ENCODE measurements around the gene SIRT4. TPM values are rescaled to one million over a fixed set of nuclear protein-coding genes. Genes with fewer than 3 reads are reported as not detected.

Gene SIRT4
- polyA plus RNA-seq: 6.4 and 12.6 TPM in 2 replicates

GRCh38 chr12:120301962-120302815, at the start of gene SIRT4:
SIRT4 (plus strand) TSS chr12:120302321; CDS start chr12:120303562, 1,241 bp downstream.

GRCh38 chr12:120265473-120266179, 36.5 kb upstream of the SIRT4 start, which contains the start of gene PXN:
PXN (minus strand) TSS chr12:120265730; CDS start chr12:120265629, 101 bp downstream.

DNA sequence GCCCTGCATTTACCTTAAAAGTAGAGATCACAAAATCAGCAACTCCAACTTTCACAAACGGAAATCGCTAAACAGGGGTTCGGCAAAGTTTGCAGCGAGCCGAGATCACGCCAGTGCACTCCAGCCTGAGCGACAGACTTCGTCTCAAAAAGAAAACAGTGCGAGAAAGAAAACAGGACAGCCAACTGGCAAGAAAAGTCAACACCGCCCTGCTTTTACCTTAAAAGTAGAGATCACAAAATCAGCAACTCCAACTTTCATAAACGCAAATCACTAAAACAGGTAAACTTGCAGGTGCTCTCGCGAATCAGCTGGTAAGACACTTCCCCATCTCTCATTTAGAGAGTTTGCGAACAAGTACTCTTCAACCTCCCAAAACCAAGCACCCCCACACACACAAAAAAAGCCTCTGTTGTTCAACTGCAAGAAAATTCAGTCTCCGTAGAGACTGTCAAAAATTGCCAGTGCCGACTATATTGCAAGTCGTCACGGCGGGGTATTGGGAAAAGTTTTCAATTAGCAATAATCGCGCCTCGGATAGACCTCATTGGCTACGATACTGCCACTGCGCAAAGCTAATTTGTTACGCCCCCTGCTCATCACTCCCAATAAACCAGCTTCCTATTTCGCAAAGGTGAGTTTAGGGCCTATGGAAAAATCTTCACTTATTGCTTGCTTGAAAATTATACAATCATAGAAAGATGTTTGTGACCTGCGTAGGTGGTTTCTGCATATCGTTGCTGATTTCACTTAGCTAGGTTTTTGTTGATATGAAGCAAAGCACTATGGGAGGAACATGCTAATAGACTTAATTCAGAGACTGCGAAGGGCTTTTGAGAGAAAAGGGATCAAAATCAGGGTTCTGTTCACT, 9.2 kb upstream of the SIRT4 start, which contains the start of gene RNU4-1:
Gene RNU4-1, minus strand, starts transcription at position 577 of the 871 bp plus-strand sequence.

DNA sequence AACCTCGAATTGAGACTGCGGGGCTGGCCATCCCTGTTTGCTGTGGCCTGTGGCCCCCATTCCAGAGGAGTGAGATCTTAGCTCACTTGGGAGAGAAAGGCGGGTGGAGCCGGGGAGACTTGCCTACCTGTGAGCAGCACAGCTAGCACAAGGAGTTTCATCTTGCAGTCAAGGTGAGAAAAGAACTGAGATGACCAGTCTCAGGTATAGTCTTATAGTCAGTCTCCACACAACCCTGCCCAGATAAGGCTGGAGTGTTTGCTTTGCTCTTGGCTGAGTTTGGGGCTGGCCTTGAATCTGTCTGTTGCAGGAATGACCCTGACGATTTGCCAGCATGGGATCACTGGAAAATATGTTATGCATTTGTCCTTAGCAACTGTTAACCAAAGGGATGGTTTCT, 25.5 kb downstream of the SIRT4 start, which contains the start of gene PLA2G1B:
Gene PLA2G1B, minus strand, starts transcription at position 187 of the 400 bp plus-strand sequence. Its CDS starts 26 bp downstream, at position 161.

Other genes starting within 250 kb of the SIRT4 start
- 1.5 and 3.3 TPM in 2 replicates for gene RAB35, start 185.6 kb upstream of the SIRT4 start, polyA plus RNA-seq
- 2.7 and 3.6 TPM in 2 replicates for gene GCN1, start 107.6 kb upstream of the SIRT4 start, polyA plus RNA-seq
- gene RPLP0, start 101.2 kb upstream of the SIRT4 start, polyA plus RNA-seq: 136 and 147 TPM in 2 replicates
- 0.21 and 0.66 TPM in 2 replicates for gene PXN, start 36.6 kb upstream of the SIRT4 start, polyA plus RNA-seq
- gene RNU4-2, start 10.4 kb upstream of the SIRT4 start, polyA plus RNA-seq: not detected in 2 replicates
- gene RNU4-1, start 9.1 kb upstream of the SIRT4 start, polyA plus RNA-seq: not detected in 2 replicates
- not detected in 2 replicates for gene PLA2G1B, start 25.5 kb downstream of the SIRT4 start, polyA plus RNA-seq
- gene MSI1, start 66.8 kb downstream of the SIRT4 start, polyA plus RNA-seq: 0.73 and 1.0 TPM in 2 replicates
- 1,271 and 1,904 TPM in 2 replicates for gene COX6A1, start 135.8 kb downstream of the SIRT4 start, polyA plus RNA-seq
- gene TRIAP1, start 144.1 kb downstream of the SIRT4 start, polyA plus RNA-seq: 71.4 and 75.6 TPM in 2 replicates
- gene GATC, start 144.1 kb downstream of the SIRT4 start, polyA plus RNA-seq: 4.8 and 8.5 TPM in 2 replicates
- gene SRSF9, start 167.4 kb downstream of the SIRT4 start, polyA plus RNA-seq: 49.0 and 57.2 TPM in 2 replicates
- gene DYNLL1, start 193.8 kb downstream of the SIRT4 start, polyA plus RNA-seq: 1,021 and 1,881 TPM in 2 replicates
- 18.9 and 21.7 TPM in 2 replicates for gene COQ5, start 226.8 kb downstream of the SIRT4 start, polyA plus RNA-seq
- 94.8 and 105 TPM in 2 replicates for gene RNF10, start 232.0 kb downstream of the SIRT4 start, polyA plus RNA-seq

Measured in Purkinje cell (primary cell).